Stimulated activated CD8-positive, alpha-beta memory T cell treated with anti-CD3 and anti-CD28 coated beads, Interleukin-4, amount 100 ng/mL, for 1 hour (primary cell): ENCODE measurements around the gene RAB22A.

ENCODE experiments used
- DNase-seq, 2 donors: peaks; one replicate each; pipeline ENCODE4 v3.0.0-alpha.2; 2020; ENCODE audit warnings: low read depth in 2 of 2, low spot score in 1 of 2

The RAB22A gene

DNA sequence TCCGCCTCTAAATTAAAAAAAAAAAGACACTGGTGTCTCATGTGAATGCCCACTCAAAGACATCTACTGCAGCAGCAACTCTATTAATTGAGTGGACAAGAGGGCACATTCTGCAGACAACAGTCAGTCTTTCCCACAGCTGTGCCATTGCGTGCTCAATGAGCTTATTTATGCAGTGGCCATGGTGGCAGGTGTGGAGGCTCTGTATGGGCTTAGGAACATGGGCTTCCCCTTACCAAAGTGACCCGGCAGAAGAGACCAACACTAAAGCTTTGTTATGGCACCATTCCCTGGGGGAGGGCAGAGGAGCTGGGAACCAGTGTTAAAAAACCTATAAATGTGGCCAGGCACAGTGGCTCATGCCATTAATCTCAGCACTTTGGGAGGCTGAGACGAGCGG lies 75.3 kb downstream of the RAB22A start:
- no peak for DNase-seq

DNA sequence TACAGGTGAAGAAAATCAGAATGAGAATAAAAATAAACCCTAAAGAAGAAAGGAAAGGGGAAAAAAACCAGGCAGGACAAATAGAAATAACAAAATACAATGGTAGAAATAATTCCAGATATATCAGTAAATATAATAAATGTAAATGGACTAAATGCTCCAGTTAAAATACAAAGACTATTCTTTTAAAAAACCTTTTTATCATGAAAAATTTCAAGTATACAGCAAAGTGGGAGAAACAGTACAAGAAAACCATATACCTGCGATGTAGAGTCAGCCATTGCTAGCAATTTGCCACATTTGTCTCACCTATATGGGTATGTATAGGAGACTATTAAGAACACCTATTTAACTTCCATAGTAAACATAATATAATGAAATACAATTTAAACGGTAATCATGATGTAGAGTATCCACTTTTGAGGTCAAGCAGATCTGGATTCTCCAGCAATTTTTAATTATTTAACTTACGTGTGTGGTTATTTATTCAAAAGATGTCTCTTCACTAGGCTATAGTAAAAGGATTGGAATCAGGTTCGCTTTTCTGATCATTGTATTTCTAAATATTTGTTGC lies 78.6 kb downstream of the RAB22A start:
- no peak for DNase-seq

DNA sequence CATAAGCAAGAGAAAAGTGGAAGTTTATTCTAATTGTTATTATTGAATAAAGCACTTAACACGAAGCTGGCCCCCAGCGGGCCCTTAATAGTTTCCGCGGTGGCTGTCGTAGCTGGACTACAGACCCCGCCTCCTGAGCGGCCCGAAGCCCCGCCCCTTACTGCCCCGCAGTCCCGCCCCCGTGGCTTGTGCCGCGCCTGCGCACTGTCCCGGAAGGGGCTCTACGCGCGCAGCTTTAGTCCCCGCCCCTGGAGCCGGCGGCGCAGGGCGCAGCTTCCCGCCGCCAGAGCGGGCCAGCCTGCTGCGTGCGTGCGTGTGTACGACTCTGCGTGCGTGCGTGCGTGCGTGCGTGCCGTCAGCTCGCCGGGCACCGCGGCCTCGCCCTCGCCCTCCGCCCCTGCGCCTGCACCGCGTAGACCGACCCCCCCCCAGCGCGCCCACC lies 79.4 kb downstream of the RAB22A start, which contains the start of gene VAPB:
VAPB (plus strand) TSS at position 348 of the 442 bp plus-strand sequence. CDS start 231 bp downstream, outside the sequence.
- peak; percentile 92 to 96 for DNase-seq

DNA sequence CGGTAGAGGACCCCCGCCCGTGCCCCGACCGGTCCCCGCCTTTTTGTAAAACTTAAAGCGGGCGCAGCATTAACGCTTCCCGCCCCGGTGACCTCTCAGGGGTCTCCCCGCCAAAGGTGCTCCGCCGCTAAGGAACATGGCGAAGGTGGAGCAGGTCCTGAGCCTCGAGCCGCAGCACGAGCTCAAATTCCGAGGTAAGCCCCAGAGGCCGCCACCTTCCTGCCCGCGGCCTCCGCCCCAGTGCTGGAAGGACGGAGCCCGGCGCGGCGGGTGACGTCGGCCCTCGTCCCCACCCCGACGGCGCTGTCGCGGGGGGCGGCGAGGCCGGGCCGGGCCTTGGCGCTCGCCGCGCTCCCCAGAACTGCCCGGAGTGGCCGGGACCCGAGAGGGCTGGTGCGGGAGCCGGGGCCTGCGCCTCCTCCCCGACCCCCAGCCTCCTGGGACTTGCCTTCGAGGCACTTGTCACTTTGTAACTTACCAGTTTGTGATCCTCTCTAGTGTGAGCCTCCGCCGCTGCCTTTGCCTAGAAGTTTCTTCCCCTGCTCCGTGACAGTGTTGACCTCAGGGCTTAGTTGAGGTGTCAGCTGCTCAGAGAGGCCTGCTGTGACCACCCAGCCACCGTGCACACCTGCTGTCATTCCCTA lies 79.9 kb downstream of the RAB22A start:
- peak in 1 of 2 donors; percentile 18 for DNase-seq

DNA sequence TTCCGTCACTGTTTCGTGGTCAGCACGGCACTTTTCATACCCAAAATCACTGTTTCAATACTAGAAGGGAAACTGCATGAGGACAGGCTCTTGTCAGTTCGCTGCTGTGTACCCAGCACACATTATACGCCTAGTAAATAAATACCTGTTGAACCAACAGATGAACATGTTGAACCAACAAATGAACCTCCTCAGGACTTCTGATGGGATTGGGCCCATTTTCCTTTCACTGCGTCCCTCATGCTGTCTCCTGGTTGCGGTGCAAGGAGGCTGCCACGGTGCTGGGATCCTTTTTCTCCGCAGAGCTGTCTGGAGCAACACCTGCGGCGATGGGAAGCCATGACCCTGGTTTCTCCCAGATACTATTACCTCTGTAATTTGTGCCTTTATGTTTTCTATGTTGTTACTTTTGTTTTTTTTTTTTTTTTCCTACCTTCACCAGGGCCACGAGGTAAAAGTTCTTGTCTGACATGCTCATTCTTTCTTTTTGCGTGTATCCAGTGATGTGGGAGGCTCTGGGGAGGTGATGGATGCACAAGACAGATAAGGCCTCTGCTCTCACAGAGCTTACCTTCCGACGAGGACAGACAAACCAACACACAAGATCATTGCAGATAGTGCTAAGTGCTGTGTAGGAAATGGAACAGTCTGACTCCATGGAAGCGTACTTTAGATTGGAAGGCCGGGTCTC lies 80.6 kb downstream of the RAB22A start:
- DNase-seq: no peak

DNA sequence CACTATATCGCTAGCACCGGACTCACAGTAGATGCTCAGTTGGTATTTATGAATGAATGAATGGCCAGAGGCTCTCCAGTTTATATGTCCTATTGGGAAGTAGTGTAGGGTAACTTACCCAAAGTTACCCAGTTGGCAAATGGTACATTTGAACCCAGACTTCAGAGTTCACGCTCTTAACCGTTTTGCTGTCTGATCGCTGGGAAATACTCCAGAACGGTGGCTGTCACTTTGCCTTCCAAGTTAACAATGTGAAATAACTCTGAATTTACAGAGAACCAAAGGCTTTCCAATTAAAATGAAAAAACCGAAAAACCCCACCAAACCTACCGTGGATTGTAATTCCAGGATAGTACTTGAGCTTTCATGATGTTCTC lies 81.1 kb downstream of the RAB22A start:
- DNase-seq: no peak

DNA sequence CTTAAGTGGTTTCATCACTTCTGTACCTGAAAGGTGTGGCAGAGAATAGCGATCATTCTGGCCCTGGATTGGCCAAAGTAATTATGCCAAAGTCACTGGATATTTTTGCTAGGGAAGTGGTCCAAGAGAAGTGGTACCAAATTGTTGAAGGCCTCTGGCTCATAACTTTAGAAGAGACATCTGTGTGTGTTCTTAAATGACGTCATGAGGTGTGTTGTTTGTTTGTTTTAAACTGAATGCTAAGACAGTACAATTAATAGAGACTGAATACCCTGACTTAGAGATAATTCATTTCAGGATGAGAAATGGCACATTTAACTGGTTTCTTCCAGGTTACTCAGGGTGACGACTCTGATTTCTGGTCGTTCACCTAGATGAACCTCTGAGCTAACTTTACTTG lies 82.8 kb downstream of the RAB22A start:
- no peak for DNase-seq

DNA sequence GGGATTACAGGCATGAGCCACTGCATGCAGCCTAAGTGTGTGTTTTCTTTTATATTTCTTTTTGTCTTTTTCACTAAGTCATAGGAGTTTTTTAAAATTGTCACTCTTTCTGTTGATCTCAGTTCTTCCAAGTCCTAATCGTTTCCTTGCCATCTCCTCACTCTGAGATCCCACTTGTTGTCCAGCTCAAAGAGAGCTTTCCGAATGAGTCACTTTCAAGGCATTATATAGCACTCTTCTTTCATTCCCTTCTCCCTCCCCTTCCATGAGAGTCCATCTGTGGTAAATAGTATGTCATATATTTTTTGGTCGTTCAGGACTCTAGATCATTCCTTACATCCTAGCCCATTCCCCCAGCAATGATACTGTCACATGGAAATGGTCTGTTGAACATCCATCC lies 83.8 kb downstream of the RAB22A start:
- DNase-seq: no peak

GRCh38 chr20:58394801-58395200 lies 85.3 kb downstream of the RAB22A start:
- no peak for DNase-seq

DNA sequence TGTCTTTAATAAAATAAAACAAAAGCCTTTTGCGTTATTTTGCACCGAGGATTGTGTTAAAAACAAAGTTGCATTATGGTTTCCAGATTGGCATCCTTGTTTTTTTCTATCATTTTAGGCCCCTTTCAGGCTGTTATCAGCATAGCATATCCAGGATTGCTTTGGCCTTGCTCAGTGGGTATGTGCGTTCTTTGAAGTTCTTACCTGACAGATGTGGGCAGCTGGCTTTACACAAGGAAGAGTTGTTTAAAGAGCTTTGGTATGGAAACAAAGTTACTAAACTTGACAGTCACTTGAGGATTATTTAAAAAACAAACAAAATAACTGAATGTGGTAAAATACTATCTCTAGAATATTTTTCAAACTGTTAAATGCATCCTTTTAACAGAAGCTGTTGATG lies 86.1 kb downstream of the RAB22A start:
- no peak for DNase-seq

GRCh38 chr20:58397429-58397828 lies 87.9 kb downstream of the RAB22A start:
- no peak for DNase-seq

DNA sequence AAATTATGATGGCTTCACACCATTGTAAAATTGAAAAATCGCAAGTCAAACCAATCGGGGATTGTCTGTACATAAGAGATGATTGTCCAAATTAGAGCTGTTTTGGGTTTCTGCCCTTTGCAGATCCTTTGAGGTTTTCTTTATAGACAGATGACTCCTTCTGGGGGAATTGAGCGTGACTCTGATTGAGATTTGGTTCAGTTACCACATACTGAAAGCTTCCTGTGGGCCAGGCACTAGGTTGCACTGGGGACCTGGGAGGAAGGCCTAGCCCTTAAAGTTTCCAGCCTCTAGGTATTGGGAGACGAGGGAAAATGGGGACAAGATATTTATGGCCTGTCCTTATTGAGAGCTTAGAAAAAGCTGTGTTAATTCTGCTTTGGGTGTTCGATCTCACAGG lies 88.7 kb downstream of the RAB22A start:
- DNase-seq: no peak

DNA sequence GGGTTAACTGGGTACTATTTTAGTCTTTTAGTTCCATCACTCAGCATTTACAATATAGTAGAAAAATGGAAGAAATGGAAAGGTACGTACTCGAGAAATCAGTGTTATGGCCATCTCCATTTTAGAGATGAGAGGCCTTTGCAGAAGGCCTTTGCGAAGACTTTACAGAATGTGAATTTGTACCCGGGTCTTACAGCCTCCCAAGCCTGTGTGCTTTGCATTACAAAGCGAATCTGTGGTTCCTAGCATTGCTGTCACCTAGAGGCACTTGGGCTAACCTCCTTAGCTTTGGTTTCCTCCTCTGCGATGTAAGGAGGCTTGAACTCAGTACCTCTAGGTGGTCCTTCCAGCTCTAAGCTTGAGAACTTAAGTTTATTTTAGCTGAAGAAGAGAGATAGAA lies 90.4 kb downstream of the RAB22A start:
- no peak for DNase-seq

DNA sequence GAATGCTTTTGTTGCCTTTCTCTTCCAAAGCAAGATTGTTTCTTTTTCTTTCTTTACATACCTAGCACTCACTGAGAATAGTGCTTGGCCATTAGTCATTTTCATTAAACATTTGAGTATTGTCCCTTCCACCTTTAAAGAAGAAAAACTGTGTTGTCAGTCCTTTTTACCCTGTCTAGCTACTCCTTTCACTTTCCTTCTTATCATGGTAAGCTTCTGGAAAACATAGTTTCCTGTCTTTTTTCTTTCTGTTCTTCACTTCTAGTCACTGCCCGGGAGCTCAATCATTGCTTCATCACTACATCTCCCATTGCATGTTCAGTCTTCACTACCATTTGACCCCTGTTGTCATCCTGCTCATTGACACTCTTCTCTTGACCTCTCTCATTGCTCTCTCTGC lies 91.6 kb downstream of the RAB22A start:
- no peak for DNase-seq

DNA sequence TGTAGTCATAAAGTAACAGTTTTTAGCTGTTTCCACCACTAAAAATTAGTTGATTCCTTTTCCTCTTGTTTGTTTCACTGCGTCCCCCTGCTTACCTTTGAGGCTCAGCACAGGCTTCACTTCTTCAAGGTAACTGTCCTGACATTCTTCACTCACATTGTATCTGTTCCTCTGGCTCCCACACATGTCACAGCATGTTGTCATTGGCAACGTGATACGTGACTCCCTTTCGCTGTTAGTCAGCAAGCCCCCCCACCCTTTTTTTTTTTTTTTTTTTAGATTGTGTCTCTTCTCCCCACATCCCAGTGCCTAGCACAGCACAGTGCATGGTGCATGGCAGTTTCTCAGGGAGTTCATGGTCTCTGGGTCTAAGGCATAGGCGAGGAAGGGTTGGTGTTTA lies 92.8 kb downstream of the RAB22A start:
- DNase-seq: no peak

DNA sequence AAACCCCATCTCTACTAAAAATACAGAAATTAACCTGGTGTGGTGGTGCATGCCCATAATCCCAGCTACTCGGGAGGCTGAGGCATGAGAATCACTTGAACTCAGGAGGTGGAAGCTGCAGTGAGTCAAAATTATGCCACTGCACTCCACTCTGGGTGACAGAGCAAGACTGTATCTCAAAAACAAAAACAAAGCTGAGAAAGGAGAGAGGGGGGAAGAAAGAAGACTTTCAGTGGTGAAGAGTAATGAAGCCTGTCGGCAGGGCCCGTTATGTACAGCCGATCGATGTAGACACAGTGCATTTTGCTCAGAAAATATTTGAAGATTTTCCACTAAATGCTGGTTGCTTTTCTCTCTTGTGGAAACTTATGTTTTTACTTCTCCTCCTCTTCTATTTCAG lies 93.3 kb downstream of the RAB22A start:
- no peak for DNase-seq

- no peak for DNase-seq
Observed at GRCh38 chr20:58403272-58403671, 93.8 kb downstream of the RAB22A start.

DNA sequence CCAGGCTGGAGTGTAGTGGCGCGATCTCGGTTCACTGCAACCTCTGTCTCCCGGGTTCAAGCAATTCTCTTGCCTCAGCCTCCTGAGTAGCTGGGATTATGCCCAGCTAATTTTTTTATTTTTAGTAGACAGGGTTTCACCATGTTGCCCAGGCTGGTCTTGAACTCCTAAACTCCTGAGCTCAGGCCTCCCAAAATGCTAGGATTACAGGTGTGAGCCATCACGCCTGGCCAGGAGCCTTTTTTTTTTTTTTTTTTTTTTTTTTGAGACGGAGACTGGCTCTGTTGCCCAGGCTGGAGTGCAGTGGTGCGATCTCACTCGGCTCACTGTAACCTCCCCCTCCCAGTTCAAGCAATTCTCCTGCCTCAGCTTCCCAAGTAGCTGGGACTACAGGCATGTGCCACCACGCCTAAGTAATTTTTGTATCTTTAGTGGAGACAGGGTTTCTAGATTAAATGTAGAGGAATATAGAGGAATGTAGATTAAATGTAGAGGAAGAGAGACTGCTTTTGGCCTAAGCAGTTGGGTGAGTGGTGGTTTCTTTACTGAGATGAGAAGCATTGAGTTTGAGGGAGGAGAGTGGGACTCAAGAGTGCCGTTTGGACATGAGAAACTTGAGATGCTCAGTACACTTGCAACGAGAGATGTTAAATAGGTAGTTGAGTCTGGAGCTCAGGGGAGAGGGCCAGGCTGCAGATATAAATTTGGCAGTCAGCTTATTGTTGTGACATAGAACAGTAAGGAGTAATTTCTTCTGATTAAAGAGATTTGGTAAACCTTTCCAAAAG lies 96.2 kb downstream of the RAB22A start:
- DNase-seq: no peak

GRCh38 chr20:58406422-58407001 lies 97.0 kb downstream of the RAB22A start:
- DNase-seq: no peak

DNA sequence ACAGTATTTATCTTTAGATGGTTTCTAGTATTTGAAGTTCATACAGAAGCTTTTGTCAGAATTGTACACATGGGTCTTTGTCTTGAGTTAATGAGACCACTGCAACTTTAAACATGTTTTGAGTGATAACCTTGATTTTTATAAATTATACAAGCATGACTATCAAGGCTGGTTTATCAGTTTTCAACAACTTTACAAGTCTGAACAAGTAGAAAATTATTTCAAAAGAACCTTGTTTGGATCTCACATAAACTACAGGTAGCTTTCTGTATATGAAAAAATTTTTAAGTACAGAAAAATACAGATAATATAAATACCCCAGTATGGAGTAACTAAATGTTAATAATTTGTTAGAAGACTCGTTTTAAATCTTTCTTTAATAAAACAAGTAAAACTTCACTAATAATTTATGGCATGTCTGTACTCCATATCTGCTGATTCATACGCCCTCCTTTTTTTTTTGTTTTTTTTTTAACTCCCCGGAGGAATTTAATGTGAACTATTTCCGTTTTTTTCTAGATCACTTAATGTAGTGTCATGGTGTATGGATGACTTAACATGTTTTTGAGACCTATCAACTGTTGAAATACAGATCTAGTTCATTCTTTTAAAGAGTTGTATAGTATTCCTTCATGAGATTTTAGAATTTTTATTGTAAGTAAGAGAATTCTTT lies 97.8 kb downstream of the RAB22A start:
- no peak for DNase-seq
